HEK293 (cell line): ENCODE measurements around the gene COASY.

Source experiments
- CTCF ChIA-PET: fragments of 350-600 bp; formaldehyde crosslinking; extraction: SDS; loops from one replicate; lab custom pipeline; 2021; ENCODE audit warnings: antibody characterized with exemption; lab: Yijun Ruan, JAX
- POLR2A ChIA-PET: fragments of 300-600 bp; formaldehyde crosslinking; extraction: SDS; loops from one replicate; lab custom pipeline; 2020; ENCODE audit warnings: antibody characterized with exemption, inconsistent platforms; lab: Yijun Ruan, JAX
- H3K27ac ChIP-seq: fragments of 200-500 bp; sonication (Bioruptor generic); 2 replicates; pipeline ENCODE4 v1.5.1; 2014; ENCODE audit warnings: low read depth, low read length, control low read depth, inconsistent platforms; ENCODE audit errors: extremely low read depth
- H3K36me3 ChIP-seq, 2 experiments: fragments of 200-500 bp in 1 of 2; sonication (Bioruptor generic) in 1 of 2; 1 replicate in 1 of 2; 2 replicates in 1 of 2; pipeline ENCODE4 v1.5.1; 2014 to 2017; ENCODE audit warnings: inconsistent platforms in 2 of 2, low read length in 2 of 2; ENCODE audit not compliant: control insufficient read depth in 2 of 2, insufficient read depth in 1 of 2
- H3K4me1 ChIP-seq: fragments of 200-500 bp; sonication (Bioruptor generic); 2 replicates; pipeline ENCODE4 v1.5.1; 2014; ENCODE audit warnings: mild to moderate bottlenecking, low read length, inconsistent platforms; ENCODE audit not compliant: control insufficient read depth, insufficient read depth
- H3K4me3 ChIP-seq: 2 replicates; pipeline ENCODE4 v1.5.1; 2011; ENCODE audit warnings: low read depth, mild to moderate bottlenecking, control low read depth, low read length, moderate library complexity
- H3K9me3 ChIP-seq: fragments of 200-500 bp; sonication (Bioruptor generic); 2 replicates; pipeline ENCODE4 v1.5.1; 2014; ENCODE audit warnings: low read depth, low read length, inconsistent platforms; ENCODE audit not compliant: control insufficient read depth, insufficient read depth
- FEZF1 ChIP-seq: fragments of 450-650 bp; formaldehyde crosslinking; IDR thresholded peaks from 2 replicates; pipeline ENCODE4 v1.5.1; 2016; ENCODE audit warnings: missing biosample characterization, missing genetic modification characterization
- RBAK ChIP-seq: fragments of 450-650 bp; formaldehyde crosslinking; IDR thresholded peaks from 2 replicates; pipeline ENCODE4 v1.5.1; 2016; ENCODE audit warnings: missing biosample characterization, missing genetic modification characterization
- SP7 ChIP-seq: fragments of 450-650 bp; formaldehyde crosslinking; IDR thresholded peaks from 2 replicates; pipeline ENCODE4 v1.5.1; 2016; ENCODE audit warnings: missing biosample characterization, missing genetic modification characterization
- YY1 ChIP-seq: fragments of 450-650 bp; formaldehyde crosslinking; IDR thresholded peaks from 2 replicates; pipeline ENCODE4 v1.5.1; 2018; ENCODE audit warnings: missing biosample characterization, missing genetic modification characterization
- YY2 ChIP-seq: fragments of 450-650 bp; formaldehyde crosslinking; IDR thresholded peaks from 2 replicates; pipeline ENCODE4 v1.5.1; 2016; ENCODE audit warnings: missing biosample characterization, missing genetic modification characterization
- ZBTB20 ChIP-seq: fragments of 450-650 bp; formaldehyde crosslinking; IDR thresholded peaks from 2 replicates; pipeline ENCODE4 v1.5.1; 2016; ENCODE audit warnings: missing biosample characterization, missing genetic modification characterization
- ZNF19 ChIP-seq: fragments of 450-650 bp; formaldehyde crosslinking; IDR thresholded peaks from 2 replicates; pipeline ENCODE4; 2016; ENCODE audit warnings: missing biosample characterization, missing genetic modification characterization, low read depth
- ZNF2 ChIP-seq: fragments of 450-650 bp; formaldehyde crosslinking; IDR thresholded peaks from 2 replicates; pipeline ENCODE4 v1.5.1; 2016; ENCODE audit warnings: missing biosample characterization, missing genetic modification characterization
- ZNF341 ChIP-seq: fragments of 450-650 bp; formaldehyde crosslinking; IDR thresholded peaks from 2 replicates; pipeline ENCODE4; 2016; ENCODE audit warnings: low read depth, missing biosample characterization, missing genetic modification characterization
- ZNF366 ChIP-seq: fragments of 450-650 bp; formaldehyde crosslinking; conservative IDR thresholded peaks from 2 replicates; pipeline ENCODE4 v1.5.1; 2016; ENCODE audit warnings: missing biosample characterization, missing genetic modification characterization
- ZNF391 ChIP-seq: fragments of 450-650 bp; formaldehyde crosslinking; IDR thresholded peaks from 2 replicates; pipeline ENCODE4 v1.5.1; 2016; ENCODE audit warnings: low read depth, missing biosample characterization, missing genetic modification characterization, borderline replicate concordance
- ZNF501 ChIP-seq: fragments of 450-650 bp; formaldehyde crosslinking; IDR thresholded peaks from 2 replicates; pipeline ENCODE4 v1.5.1; 2016; ENCODE audit warnings: missing biosample characterization, missing genetic modification characterization
- ZNF555 ChIP-seq: fragments of 450-650 bp; formaldehyde crosslinking; conservative IDR thresholded peaks from 2 replicates; pipeline ENCODE4 v1.5.1; 2017; ENCODE audit warnings: missing biosample characterization, mild to moderate bottlenecking, missing genetic modification characterization, inconsistent platforms
- ZNF747 ChIP-seq: fragments of 450-650 bp; formaldehyde crosslinking; IDR thresholded peaks from 2 replicates; pipeline ENCODE4 v1.5.1; 2016; ENCODE audit warnings: missing biosample characterization, missing genetic modification characterization
- ZNF768 ChIP-seq: fragments of 450-650 bp; formaldehyde crosslinking; IDR thresholded peaks from 2 replicates; pipeline ENCODE4 v1.5.1; 2018; ENCODE audit warnings: missing biosample characterization, mild to moderate bottlenecking, missing genetic modification characterization
- TF ChIP-seq, protein P1 (sequence below): fragments of 450-650 bp; formaldehyde crosslinking; IDR thresholded peaks from 2 replicates; pipeline ENCODE4 v1.5.1; 2016; ENCODE audit warnings: missing biosample characterization, missing genetic modification characterization
- TF ChIP-seq, protein P2 (sequence below): fragments of 450-650 bp; formaldehyde crosslinking; IDR thresholded peaks from 2 replicates; pipeline ENCODE4 v1.5.1; 2016; ENCODE audit warnings: missing biosample characterization, missing genetic modification characterization
- TF ChIP-seq, protein P3 (sequence below): fragments of 450-650 bp; formaldehyde crosslinking; IDR thresholded peaks from 2 replicates; pipeline ENCODE4 v1.5.0; 2017; ENCODE audit warnings: missing biosample characterization, missing genetic modification characterization, borderline replicate concordance
- TF ChIP-seq, protein P4 (sequence below): fragments of 450-650 bp; formaldehyde crosslinking; IDR thresholded peaks from 2 replicates; pipeline ENCODE4 v1.5.1; 2017; ENCODE audit warnings: missing biosample characterization, missing genetic modification characterization
- TF ChIP-seq, protein P5 (sequence below): fragments of 450-650 bp; formaldehyde crosslinking; IDR thresholded peaks from 2 replicates; pipeline ENCODE4 v1.5.1; 2017; ENCODE audit warnings: missing biosample characterization, mild to moderate bottlenecking, missing genetic modification characterization, moderate library complexity
- TF ChIP-seq, protein P6 (sequence below): fragments of 450-650 bp; formaldehyde crosslinking; IDR thresholded peaks from 2 replicates; pipeline ENCODE4 v1.5.1; 2016; ENCODE audit warnings: missing biosample characterization, missing genetic modification characterization
- TF ChIP-seq, protein P7 (sequence below): fragments of 450-650 bp; formaldehyde crosslinking; IDR thresholded peaks from 2 replicates; pipeline ENCODE4 v1.5.1; 2016; ENCODE audit warnings: missing biosample characterization, missing genetic modification characterization

Gene COASY

GRCh38 chr17:42578282-42578869 is 16.4 kb downstream of the COASY start:
- no peaks in the 10 kb centered on the region for H3K9me3 ChIP-seq
- peak overlapping the region; percentile 91 for H3K4me3 ChIP-seq
- H3K36me3 ChIP-seq = peaks cover 31 to 75% of the 10 kb centered on the region in 2 experiments
- peak overlapping the region; percentile 92 for H3K27ac ChIP-seq
- ChIA-PET POLR2A (interaction anchor here (0.6 to 5.0 kb wide), 29 partner anchors 9 to 790 kb away, joined by 3 to 48 read pairs (median 5); partner anchors contain the start of genes BECN1, CAVIN1, CCR10 and CNTNAP1), CTCF (interaction anchor here (0.6 to 7.4 kb wide), 73 partner anchors 8 to 1269 kb away, joined by 3 to 112 read pairs (median 6); partner anchors contain the start of genes BECN1, CCR10, CD300LG and CNTNAP1)
- peaks cover 4% of the 10 kb centered on the region for H3K4me1 ChIP-seq
- no peak for TF ChIP-seq RBAK (tag by site-specific recombination)
- peak; percentile 42 for TF ChIP-seq ZNF2 (tag by site-specific recombination)
- TF ChIP-seq, protein P1, sequence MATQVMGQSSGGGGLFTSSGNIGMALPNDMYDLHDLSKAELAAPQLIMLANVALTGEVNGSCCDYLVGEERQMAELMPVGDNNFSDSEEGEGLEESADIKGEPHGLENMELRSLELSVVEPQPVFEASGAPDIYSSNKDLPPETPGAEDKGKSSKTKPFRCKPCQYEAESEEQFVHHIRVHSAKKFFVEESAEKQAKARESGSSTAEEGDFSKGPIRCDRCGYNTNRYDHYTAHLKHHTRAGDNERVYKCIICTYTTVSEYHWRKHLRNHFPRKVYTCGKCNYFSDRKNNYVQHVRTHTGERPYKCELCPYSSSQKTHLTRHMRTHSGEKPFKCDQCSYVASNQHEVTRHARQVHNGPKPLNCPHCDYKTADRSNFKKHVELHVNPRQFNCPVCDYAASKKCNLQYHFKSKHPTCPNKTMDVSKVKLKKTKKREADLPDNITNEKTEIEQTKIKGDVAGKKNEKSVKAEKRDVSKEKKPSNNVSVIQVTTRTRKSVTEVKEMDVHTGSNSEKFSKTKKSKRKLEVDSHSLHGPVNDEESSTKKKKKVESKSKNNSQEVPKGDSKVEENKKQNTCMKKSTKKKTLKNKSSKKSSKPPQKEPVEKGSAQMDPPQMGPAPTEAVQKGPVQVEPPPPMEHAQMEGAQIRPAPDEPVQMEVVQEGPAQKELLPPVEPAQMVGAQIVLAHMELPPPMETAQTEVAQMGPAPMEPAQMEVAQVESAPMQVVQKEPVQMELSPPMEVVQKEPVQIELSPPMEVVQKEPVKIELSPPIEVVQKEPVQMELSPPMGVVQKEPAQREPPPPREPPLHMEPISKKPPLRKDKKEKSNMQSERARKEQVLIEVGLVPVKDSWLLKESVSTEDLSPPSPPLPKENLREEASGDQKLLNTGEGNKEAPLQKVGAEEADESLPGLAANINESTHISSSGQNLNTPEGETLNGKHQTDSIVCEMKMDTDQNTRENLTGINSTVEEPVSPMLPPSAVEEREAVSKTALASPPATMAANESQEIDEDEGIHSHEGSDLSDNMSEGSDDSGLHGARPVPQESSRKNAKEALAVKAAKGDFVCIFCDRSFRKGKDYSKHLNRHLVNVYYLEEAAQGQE (tag by site-specific recombination) = peak; percentile 79
- TF ChIP-seq, protein P2, sequence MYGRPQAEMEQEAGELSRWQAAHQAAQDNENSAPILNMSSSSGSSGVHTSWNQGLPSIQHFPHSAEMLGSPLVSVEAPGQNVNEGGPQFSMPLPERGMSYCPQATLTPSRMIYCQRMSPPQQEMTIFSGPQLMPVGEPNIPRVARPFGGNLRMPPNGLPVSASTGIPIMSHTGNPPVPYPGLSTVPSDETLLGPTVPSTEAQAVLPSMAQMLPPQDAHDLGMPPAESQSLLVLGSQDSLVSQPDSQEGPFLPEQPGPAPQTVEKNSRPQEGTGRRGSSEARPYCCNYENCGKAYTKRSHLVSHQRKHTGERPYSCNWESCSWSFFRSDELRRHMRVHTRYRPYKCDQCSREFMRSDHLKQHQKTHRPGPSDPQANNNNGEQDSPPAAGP (tag by site-specific recombination) = peak; percentile 50; the same call in 1 of the 2 replicates
- TF ChIP-seq SP7 (tag by site-specific recombination) = no peak
- TF ChIP-seq ZBTB20 (tag by site-specific recombination) = peak; percentile 54; the same call in 1 of the 2 replicates
- no peak for TF ChIP-seq ZNF19
- TF ChIP-seq, protein P3, sequence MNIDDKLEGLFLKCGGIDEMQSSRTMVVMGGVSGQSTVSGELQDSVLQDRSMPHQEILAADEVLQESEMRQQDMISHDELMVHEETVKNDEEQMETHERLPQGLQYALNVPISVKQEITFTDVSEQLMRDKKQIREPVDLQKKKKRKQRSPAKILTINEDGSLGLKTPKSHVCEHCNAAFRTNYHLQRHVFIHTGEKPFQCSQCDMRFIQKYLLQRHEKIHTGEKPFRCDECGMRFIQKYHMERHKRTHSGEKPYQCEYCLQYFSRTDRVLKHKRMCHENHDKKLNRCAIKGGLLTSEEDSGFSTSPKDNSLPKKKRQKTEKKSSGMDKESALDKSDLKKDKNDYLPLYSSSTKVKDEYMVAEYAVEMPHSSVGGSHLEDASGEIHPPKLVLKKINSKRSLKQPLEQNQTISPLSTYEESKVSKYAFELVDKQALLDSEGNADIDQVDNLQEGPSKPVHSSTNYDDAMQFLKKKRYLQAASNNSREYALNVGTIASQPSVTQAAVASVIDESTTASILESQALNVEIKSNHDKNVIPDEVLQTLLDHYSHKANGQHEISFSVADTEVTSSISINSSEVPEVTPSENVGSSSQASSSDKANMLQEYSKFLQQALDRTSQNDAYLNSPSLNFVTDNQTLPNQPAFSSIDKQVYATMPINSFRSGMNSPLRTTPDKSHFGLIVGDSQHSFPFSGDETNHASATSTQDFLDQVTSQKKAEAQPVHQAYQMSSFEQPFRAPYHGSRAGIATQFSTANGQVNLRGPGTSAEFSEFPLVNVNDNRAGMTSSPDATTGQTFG (tag by site-specific recombination) = no peak
- TF ChIP-seq, protein P4, sequence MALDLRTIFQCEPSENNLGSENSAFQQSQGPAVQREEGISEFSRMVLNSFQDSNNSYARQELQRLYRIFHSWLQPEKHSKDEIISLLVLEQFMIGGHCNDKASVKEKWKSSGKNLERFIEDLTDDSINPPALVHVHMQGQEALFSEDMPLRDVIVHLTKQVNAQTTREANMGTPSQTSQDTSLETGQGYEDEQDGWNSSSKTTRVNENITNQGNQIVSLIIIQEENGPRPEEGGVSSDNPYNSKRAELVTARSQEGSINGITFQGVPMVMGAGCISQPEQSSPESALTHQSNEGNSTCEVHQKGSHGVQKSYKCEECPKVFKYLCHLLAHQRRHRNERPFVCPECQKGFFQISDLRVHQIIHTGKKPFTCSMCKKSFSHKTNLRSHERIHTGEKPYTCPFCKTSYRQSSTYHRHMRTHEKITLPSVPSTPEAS (tag by site-specific recombination) = no peak
- TF ChIP-seq, protein P5, sequence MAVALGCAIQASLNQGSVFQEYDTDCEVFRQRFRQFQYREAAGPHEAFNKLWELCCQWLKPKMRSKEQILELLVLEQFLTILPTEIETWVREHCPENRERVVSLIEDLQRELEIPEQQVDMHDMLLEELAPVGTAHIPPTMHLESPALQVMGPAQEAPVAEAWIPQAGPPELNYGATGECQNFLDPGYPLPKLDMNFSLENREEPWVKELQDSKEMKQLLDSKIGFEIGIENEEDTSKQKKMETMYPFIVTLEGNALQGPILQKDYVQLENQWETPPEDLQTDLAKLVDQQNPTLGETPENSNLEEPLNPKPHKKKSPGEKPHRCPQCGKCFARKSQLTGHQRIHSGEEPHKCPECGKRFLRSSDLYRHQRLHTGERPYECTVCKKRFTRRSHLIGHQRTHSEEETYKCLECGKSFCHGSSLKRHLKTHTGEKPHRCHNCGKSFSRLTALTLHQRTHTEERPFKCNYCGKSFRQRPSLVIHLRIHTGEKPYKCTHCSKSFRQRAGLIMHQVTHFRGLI = no peak
- TF ChIP-seq YY2 = no peak
- no peak for TF ChIP-seq ZNF391 (tag by site-specific recombination)
- no peak for TF ChIP-seq ZNF501
- no peak for TF ChIP-seq ZNF747 (tag by site-specific recombination)
- no peak for TF ChIP-seq ZNF555 (tag by site-specific recombination)
- no peak for TF ChIP-seq FEZF1 (tag by site-specific recombination)
- no peak for TF ChIP-seq YY1 (tag by site-specific recombination)
- TF ChIP-seq ZNF366 (tag by site-specific recombination) = 0 out of 2 replicates have a peak, but pooled peaks have one; percentile 32
- no peak for TF ChIP-seq ZNF768
- TF ChIP-seq, protein P6, sequence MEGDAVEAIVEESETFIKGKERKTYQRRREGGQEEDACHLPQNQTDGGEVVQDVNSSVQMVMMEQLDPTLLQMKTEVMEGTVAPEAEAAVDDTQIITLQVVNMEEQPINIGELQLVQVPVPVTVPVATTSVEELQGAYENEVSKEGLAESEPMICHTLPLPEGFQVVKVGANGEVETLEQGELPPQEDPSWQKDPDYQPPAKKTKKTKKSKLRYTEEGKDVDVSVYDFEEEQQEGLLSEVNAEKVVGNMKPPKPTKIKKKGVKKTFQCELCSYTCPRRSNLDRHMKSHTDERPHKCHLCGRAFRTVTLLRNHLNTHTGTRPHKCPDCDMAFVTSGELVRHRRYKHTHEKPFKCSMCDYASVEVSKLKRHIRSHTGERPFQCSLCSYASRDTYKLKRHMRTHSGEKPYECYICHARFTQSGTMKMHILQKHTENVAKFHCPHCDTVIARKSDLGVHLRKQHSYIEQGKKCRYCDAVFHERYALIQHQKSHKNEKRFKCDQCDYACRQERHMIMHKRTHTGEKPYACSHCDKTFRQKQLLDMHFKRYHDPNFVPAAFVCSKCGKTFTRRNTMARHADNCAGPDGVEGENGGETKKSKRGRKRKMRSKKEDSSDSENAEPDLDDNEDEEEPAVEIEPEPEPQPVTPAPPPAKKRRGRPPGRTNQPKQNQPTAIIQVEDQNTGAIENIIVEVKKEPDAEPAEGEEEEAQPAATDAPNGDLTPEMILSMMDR (tag by site-specific recombination) = peak; percentile 87
- TF ChIP-seq, protein P7, sequence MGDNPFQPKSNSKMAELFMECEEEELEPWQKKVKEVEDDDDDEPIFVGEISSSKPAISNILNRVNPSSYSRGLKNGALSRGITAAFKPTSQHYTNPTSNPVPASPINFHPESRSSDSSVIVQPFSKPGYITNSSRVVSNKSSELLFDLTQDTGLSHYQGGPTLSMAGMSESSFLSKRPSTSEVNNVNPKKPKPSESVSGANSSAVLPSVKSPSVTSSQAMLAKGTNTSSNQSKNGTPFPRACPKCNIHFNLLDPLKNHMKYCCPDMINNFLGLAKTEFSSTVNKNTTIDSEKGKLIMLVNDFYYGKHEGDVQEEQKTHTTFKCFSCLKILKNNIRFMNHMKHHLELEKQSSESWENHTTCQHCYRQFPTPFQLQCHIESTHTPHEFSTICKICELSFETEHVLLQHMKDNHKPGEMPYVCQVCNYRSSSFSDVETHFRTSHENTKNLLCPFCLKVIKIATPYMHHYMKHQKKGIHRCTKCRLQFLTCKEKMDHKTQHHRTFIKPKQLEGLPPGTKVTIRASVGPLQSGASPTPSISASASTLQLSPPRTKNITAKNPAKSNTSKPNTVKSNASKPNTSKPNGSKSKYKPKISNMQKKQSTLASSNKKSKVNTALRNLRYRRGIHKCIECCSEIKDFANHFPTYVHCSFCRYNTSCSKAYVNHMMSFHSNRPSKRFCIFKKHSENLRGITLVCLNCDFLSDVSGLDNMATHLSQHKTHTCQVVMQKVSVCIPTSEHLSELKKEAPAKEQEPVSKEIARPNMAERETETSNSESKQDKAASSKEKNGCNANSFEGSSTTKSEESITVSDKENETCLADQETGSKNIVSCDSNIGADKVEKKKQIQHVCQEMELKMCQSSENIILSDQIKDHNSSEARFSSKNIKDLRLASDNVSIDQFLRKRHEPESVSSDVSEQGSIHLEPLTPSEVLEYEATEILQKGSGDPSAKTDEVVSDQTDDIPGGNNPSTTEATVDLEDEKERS (tag by site-specific recombination) = no peak
- TF ChIP-seq ZNF341 (tag by site-specific recombination) = peak; percentile 58; the same call in 1 of the 2 replicates
